GM23338 (cell line): ENCODE data around the gene TSHZ3. TPM values are rescaled to one million over a fixed set of nuclear protein-coding genes. Genes with fewer than 3 reads are reported as not detected.

Experiments used
- ATAC-seq: fragments of 200-7000 bp; cut with Tn5 transposase; 3 replicates; pipeline ENCODE4 v1.9.1; 2020
- DNase-seq: peaks from one replicate; pipeline ENCODE4 v3.0.0-alpha.2; 2015; ENCODE audit warnings: low spot score
- H2AFZ ChIP-seq: fragments of 200-600 bp; sonication (generic); 2 replicates; pipeline ENCODE4 v1.8.0; 2016; ENCODE audit warnings: antibody characterized with exemption, mild to moderate bottlenecking, moderate library complexity
- H3F3A ChIP-seq: fragments of 200-600 bp; sonication (generic); replicated peaks from 2 replicates; pipeline ENCODE4 v1.8.0; 2017; ENCODE audit warnings: antibody characterized with exemption, mixed run types, low read depth
- H3K27ac ChIP-seq: fragments of 200-600 bp; sonication (generic); 2 replicates; pipeline ENCODE4 v1.6.1; 2016; ENCODE audit warnings: low read depth
- H3K27me3 ChIP-seq: fragments of 200-600 bp; sonication (generic); 2 replicates; pipeline ENCODE4 v1.8.0; 2016; ENCODE audit warnings: mild to moderate bottlenecking, mixed run types, moderate library complexity; ENCODE audit not compliant: insufficient read depth
- H3K36me3 ChIP-seq: fragments of 200-600 bp; sonication (generic); 2 replicates; pipeline ENCODE4 v1.8.0; 2016; ENCODE audit warnings: mild to moderate bottlenecking; ENCODE audit not compliant: insufficient read depth
- H3K4me1 ChIP-seq: fragments of 200-600 bp; sonication (generic); 2 replicates; pipeline ENCODE4 v1.8.0; 2016; ENCODE audit warnings: mild to moderate bottlenecking, moderate library complexity; ENCODE audit not compliant: insufficient read depth
- H3K4me2 ChIP-seq: fragments of 200-600 bp; sonication (generic); 2 replicates; pipeline ENCODE4 v1.7.1; 2017; ENCODE audit warnings: mixed run types
- H3K4me3 ChIP-seq: fragments of 200-600 bp; sonication (generic); 2 replicates; pipeline ENCODE4 v1.6.1; 2016; ENCODE audit warnings: mixed run types
- H3K79me2 ChIP-seq: fragments of 200-600 bp; sonication (generic); replicated peaks from 2 replicates; pipeline ENCODE4 v1.8.0; 2017; ENCODE audit warnings: mild to moderate bottlenecking; ENCODE audit not compliant: insufficient read depth
- H3K9me2 ChIP-seq: fragments of 200-600 bp; sonication (generic); 2 replicates; pipeline ENCODE4 v1.8.0; 2017; ENCODE audit not compliant: insufficient read depth
- H4K20me1 ChIP-seq: fragments of 200-600 bp; sonication (generic); replicated peaks from 2 replicates; pipeline ENCODE4 v1.8.0; 2017; ENCODE audit warnings: mild to moderate bottlenecking; ENCODE audit not compliant: insufficient read depth
- H3K27ac Mint-ChIP-seq: 2 replicates; pipeline ENCODE4 v1.8.0; 2020; ENCODE audit warnings: inconsistent platforms, mild to moderate bottlenecking, moderate library complexity, mixed read lengths
- H3K27me3 Mint-ChIP-seq: 3 replicates; pipeline ENCODE4 v1.8.0; 2022; ENCODE audit warnings: low read depth, mild to moderate bottlenecking, moderate library complexity, mixed read lengths, inconsistent platforms; ENCODE audit not compliant: insufficient read depth, poor library complexity
- H3K36me3 Mint-ChIP-seq: 3 replicates; pipeline ENCODE4 v1.8.0; 2021; ENCODE audit warnings: low read depth, mild to moderate bottlenecking, inconsistent platforms, moderate library complexity, mixed read lengths
- H3K4me1 Mint-ChIP-seq: 3 replicates; pipeline ENCODE4 v1.8.0; 2020; ENCODE audit warnings: mild to moderate bottlenecking, inconsistent platforms, mixed read lengths
- H3K4me3 Mint-ChIP-seq: 3 replicates; pipeline ENCODE4 v1.8.0; 2021; ENCODE audit warnings: moderate library complexity, mild to moderate bottlenecking, inconsistent platforms, mixed read lengths
- H3K9me3 Mint-ChIP-seq: 3 replicates; pipeline ENCODE4 v1.8.0; 2020; ENCODE audit warnings: moderate library complexity, mild to moderate bottlenecking, inconsistent platforms, mixed read lengths
- CREB1 ChIP-seq: fragments of 250-450 bp; sonication (Bioruptor Pico); IDR thresholded peaks from 2 replicates; pipeline ENCODE4 v1.5.0; 2020; ENCODE audit warnings: low read depth, mild to moderate bottlenecking, moderate library complexity
- CTCF ChIP-seq, 2 experiments: fragments of 200-600 bp in 1 of 2; sonication (generic) in 1 of 2; conservative IDR thresholded peaks; 2 replicates each; pipeline versions ENCODE4 v1.5.1 to v1.6.1; 2016 to 2017; ENCODE audit warnings: antibody characterized with exemption in 2 of 2, low read depth in 2 of 2, mild to moderate bottlenecking in 2 of 2, moderate library complexity in 1 of 2
- ETS1 ChIP-seq: IDR thresholded peaks from 2 replicates; pipeline ENCODE4 v1.6.1; 2016; ENCODE audit warnings: antibody characterized with exemption
- EZH2phosphoT487 ChIP-seq: fragments of 200-600 bp; sonication (generic); IDR thresholded peaks from one replicate; pipeline ENCODE4 v1.8.1; 2018; ENCODE audit warnings: antibody characterized with exemption; ENCODE audit not compliant: unreplicated experiment
- JUNB ChIP-seq: IDR thresholded peaks from one replicate; pipeline ENCODE4 v1.6.1; 2016; ENCODE audit warnings: antibody characterized with exemption; ENCODE audit not compliant: unreplicated experiment
- NANOG ChIP-seq: IDR thresholded peaks from 2 replicates; pipeline ENCODE4 v1.6.1; 2016; ENCODE audit warnings: antibody characterized with exemption, borderline replicate concordance
- POLR2AphosphoS5 ChIP-seq: IDR thresholded peaks from 2 replicates; pipeline ENCODE4 v1.6.1; 2016; ENCODE audit warnings: antibody characterized with exemption, low read depth
- STAT1 ChIP-seq: IDR thresholded peaks from one replicate; pipeline ENCODE4 v1.6.1; 2016; ENCODE audit warnings: antibody characterized with exemption; ENCODE audit not compliant: unreplicated experiment
- ZNF114 ChIP-seq: fragments of 250-450 bp; sonication (Bioruptor Pico); IDR thresholded peaks from 2 replicates; pipeline ENCODE4 v1.5.0; 2020; ENCODE audit warnings: mild to moderate bottlenecking, moderate library complexity
- ZNF331 ChIP-seq: fragments of 250-450 bp; sonication (Bioruptor Pico); IDR thresholded peaks from 2 replicates; pipeline ENCODE4 v1.5.0; 2020; ENCODE audit warnings: low read depth, mild to moderate bottlenecking, moderate library complexity
- polyA plus RNA-seq: library from polyadenylated mRNA; unstranded; fragments of >200 nt; fragmentation: Nextera tagmentation; extraction: Ambion mirVana; gene quantifications from 2 replicates; pipeline ENCODE4 v1.2.1, GENCODE V29; 2016
- total RNA-seq: library from RNA; depleted of rRNA; stranded (reverse); fragments of >200 nt; shearing (Covaris generic); gene quantifications from 2 replicates; pipeline ENCODE4 v1.2.3, GENCODE V29; 2014
- TF ChIP-seq, protein P1 (sequence below): fragments of 250-450 bp; sonication (Bioruptor Pico); IDR thresholded peaks from 2 replicates; pipeline ENCODE4 v1.5.0; 2020; ENCODE audit warnings: mild to moderate bottlenecking, moderate library complexity

Gene TSHZ3
- total and polyA plus RNA-seq, 2 experiments from 2014 or later: 3.8 to 8.9 TPM

GRCh38 chr19:31235806-31236205, 113.4 kb downstream of the TSHZ3 start (continued):
- TF ChIP-seq JUNB (no peak), ZNF114 (no peak)

GRCh38 chr19:31233295-31233800, 115.9 kb downstream of the TSHZ3 start:
- H3K27ac ChIP-seq: no peak overlapping the region
- no peak overlapping the region for H2AFZ ChIP-seq
- Mint-ChIP-seq H3K36me3 (no peaks in the 10 kb centered on the region), H3K4me3 (no peak overlapping the region), H3K9me3 (no peaks in the 10 kb centered on the region), H3K27me3 (no peaks in the 10 kb centered on the region), H3K4me1 (peaks cover 8% of the 10 kb centered on the region; the same call in 2 of the 3 replicates), H3K27ac (peak overlapping the region; percentile 29; the same call in 1 of the 2 replicates)
- H3K9me2 ChIP-seq: no peaks in the 10 kb centered on the region
- TF ChIP-seq POLR2AphosphoS5 (no peak), JUNB (no peak), ZNF331 (no peak), NANOG (no peak), CTCF (conservative IDR thresholded peaks at IDR 0.05; ENCODE audit: low read depth in 2 of 2) (no peak), STAT1 (no peak), CREB1 (CRISPR knock-in tag) (no peak), ETS1 (no peak), EZH2phosphoT487 (no peak)
- TF ChIP-seq, protein P1, sequence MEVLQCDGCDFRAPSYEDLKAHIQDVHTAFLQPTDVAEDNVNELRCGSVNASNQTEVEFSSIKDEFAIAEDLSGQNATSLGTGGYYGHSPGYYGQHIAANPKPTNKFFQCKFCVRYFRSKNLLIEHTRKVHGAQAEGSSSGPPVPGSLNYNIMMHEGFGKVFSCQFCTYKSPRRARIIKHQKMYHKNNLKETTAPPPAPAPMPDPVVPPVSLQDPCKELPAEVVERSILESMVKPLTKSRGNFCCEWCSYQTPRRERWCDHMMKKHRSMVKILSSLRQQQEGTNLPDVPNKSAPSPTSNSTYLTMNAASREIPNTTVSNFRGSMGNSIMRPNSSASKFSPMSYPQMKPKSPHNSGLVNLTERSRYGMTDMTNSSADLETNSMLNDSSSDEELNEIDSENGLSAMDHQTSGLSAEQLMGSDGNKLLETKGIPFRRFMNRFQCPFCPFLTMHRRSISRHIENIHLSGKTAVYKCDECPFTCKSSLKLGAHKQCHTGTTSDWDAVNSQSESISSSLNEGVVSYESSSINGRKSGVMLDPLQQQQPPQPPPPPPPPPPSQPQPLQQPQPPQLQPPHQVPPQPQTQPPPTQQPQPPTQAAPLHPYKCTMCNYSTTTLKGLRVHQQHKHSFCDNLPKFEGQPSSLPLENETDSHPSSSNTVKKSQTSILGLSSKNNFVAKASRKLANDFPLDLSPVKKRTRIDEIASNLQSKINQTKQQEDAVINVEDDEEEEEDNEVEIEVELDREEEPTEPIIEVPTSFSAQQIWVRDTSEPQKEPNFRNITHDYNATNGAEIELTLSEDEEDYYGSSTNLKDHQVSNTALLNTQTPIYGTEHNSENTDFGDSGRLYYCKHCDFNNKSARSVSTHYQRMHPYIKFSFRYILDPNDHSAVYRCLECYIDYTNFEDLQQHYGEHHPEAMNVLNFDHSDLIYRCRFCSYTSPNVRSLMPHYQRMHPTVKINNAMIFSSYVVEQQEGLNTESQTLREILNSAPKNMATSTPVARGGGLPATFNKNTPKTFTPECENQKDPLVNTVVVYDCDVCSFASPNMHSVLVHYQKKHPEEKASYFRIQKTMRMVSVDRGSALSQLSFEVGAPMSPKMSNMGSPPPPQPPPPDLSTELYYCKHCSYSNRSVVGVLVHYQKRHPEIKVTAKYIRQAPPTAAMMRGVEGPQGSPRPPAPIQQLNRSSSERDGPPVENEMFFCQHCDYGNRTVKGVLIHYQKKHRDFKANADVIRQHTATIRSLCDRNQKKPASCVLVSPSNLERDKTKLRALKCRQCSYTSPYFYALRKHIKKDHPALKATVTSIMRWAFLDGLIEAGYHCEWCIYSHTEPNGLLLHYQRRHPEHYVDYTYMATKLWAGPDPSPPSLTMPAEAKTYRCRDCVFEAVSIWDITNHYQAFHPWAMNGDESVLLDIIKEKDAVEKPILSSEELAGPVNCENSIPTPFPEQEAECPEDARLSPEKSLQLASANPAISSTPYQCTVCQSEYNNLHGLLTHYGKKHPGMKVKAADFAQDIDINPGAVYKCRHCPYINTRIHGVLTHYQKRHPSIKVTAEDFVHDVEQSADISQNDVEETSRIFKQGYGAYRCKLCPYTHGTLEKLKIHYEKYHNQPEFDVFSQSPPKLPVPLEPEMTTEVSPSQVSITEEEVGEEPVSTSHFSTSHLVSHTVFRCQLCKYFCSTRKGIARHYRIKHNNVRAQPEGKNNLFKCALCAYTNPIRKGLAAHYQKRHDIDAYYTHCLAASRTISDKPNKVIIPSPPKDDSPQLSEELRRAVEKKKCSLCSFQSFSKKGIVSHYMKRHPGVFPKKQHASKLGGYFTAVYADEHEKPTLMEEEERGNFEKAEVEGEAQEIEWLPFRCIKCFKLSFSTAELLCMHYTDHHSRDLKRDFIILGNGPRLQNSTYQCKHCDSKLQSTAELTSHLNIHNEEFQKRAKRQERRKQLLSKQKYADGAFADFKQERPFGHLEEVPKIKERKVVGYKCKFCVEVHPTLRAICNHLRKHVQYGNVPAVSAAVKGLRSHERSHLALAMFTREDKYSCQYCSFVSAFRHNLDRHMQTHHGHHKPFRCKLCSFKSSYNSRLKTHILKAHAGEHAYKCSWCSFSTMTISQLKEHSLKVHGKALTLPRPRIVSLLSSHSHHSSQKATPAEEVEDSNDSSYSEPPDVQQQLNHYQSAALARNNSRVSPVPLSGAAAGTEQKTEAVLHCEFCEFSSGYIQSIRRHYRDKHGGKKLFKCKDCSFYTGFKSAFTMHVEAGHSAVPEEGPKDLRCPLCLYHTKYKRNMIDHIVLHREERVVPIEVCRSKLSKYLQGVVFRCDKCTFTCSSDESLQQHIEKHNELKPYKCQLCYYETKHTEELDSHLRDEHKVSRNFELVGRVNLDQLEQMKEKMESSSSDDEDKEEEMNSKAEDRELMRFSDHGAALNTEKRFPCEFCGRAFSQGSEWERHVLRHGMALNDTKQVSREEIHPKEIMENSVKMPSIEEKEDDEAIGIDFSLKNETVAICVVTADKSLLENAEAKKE: no peak
- no peaks in the 10 kb centered on the region for H3K79me2 ChIP-seq
- ATAC-seq (no peak), DNase-seq (no peak)
- H3K4me2 ChIP-seq: no peak overlapping the region
- no peak overlapping the region for H3K4me3 ChIP-seq
- H4K20me1 ChIP-seq: no peaks in the 10 kb centered on the region
- no peaks in the 10 kb centered on the region for H3K36me3 ChIP-seq
- no peaks in the 10 kb centered on the region for H3K27me3 ChIP-seq
- no peaks in the 10 kb centered on the region for H3F3A ChIP-seq
- no peaks in the 10 kb centered on the region for H3K4me1 ChIP-seq
